CD4-positive, alpha-beta T cell treated with Interleukin-6 for 4 hours (primary cell): Measurements from ENCODE around the gene JADE2.

Experiments
- DNase-seq: peaks from one replicate; pipeline ENCODE4 v3.0.0-alpha.2; 2020; ENCODE audit warnings: mixed read lengths

JADE2 gene

DNA sequence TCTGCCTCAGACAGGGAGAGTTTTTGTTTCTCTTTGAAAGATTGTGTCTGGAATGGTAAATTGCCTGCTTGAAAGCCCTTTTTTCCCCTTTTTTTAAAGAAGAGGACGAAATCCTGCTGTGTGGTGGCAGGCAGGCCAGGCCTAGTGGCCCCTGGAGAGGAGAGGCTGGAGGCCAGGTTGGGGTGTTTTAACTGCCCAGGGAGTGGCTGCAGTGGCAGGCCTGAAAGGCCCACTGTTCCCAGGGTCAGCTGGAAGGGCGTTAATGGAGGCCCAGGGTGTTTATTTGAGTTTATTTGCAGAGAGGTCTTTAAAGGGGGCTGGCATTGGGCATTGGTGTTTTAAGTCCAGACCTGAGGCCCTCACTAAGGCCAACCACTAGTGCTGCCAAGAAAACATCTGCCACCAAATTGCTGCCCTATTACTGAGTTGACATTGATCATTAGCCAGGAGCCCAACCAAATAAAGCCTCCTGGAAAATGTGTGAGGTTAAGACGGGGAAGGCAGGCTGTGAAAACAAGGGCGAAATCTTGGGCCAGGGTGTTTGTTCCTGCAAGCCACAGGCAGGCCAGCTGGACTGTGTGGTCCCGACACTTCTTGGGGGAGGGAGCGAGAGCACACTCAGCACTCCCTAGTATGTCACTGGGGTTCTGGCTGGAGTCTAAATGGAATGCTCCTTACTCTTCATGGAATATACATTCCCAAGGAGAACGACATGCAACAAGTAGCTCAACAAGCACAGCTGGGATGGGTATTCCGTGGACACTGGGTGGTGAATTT, 5.0 kb downstream of the JADE2 start:
- DNase-seq: no peak

DNA sequence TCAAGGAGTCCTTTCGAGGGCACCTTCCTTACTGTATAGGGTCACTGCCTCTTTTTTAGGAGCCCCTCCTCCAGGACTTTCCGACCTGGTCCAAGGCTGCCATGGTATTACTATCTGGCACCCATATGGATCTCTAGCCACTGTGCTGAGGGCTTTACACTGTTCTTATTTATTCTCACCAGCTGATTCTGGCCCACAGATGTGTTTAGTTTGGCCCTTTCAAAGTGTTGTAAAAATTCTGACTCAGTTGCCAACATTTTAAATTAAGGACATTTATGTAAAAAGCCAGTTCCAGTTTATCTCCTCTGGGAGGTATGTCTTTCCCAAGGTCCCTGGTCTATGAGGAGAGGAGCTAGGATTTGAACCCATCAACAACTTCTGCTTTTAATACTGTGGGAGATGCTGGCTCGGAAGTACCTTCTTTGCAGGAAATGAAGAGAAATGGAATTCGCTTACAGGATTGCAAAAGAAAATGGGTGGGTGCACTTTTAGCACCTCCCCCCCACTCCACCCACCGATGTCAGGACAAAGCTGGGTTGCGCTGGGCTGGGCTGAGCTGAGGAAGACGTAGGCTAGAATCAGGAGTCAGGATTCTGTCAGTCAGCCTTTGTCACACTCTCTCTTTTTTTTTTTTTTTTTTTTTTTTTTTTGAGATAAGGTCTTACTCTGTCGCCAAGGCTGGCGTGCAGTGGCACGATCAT, 7.8 kb downstream of the JADE2 start:
- DNase-seq: no peak

DNA sequence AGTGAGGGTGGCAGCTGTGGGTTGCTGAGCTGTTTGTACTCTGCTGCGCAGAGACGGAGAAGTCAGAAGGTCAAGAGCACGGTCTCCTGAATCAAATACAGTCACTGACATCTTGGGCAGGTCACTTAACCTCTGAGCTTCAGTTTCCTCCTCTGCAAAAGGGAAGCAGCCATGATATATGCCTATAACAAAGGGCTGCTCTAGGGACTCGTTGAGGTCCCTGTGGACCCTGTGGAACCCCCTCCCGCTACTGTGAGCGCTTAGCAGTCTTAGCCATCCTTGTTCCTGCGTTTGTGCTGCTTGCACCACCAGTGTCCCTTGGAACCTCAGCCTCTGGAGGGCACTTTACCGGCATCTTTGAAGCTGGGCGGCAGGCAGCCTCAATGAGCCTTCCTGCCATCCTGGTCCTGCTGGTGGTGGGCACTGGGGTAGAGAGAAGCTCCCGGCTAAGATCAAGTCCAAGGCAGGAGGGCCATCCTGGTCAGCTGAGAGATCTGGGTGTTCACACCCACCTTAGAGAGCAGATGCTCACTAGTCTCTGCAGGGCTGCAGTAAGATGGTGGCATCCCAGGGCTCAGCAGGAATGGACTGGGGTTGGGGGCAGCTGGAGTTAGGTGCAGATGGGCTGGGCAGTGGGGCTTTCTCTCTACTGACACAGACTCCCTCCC, 8.7 kb downstream of the JADE2 start:
- DNase-seq: no peak

DNA sequence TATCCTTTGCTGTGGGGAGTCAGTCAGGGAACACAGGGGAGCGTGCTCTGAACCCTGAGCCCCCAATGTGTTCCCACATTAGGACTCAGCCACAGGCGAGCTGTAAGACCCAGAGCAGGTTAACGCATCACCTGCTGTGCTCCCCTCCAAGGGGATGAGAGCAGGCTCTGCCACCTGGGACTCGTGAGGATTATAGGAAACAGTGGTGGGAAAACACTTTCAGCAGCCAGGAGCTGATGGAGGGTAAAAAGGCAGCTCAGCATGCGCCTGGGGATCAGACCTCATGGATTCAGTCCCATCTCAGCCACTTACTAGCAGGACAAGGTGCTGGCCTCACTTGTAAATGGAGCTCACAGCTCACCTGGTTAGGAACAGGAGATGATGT, 9.2 kb downstream of the JADE2 start:
- no peak for DNase-seq

DNA sequence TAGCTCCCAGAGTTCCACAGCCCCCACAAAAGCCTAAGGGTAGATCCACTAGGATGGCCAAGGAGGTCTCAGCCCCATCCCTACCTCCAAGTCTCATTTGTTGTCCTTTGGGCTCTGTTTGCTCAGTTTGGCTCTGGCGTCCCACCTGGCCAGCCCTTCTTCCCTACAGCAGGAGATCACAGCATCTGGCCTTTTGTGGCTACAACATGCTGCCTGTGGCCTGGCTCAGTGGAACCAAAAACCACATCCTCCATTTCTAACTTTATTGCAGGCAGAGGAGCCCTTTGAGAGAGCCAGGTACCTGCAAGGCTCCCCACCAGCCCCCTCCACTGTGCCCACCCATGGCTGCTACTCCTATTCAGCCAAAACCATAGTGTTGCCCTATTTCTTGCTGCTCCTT, 11.4 kb downstream of the JADE2 start:
- DNase-seq: no peak

DNA sequence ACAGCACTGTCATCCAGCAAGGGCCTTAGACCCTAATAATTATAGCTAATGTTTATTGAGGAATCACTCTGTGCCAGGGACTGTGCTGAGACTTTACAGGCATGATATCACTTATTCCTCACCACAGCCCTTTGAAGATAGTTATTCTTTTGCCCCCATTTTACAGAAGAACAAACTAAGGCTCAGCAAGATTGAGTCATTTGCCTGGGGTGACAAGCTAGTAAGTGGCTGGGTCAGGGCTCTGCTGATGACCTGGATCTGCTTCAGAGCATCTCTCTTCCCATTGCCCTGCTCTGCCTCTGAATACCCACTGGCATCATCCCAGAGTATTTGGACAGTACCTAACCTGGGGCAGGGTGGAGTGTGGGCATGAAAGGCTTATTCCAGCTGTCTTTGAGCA, 11.8 kb downstream of the JADE2 start:
- no peak for DNase-seq

DNA sequence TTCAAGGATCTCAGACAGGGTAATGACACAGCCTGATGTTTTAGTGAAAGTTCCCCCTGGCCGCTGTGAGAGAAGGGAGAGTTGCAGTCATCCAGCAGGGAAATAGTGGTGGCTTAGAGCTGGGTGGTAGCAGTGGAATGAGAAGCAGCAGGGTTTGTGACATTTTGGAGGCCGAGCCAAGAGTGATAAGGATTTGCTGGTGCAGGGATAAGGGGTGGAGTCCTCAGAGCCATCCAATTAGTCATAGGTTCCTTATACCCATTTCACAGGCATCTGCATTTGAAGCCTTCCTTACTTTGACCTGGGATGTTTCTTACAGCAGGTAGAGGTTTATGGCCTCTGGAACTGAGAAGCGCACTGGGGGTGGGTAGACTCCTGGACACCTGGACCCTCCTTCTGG, 12.8 kb downstream of the JADE2 start:
- DNase-seq: no peak

DNA sequence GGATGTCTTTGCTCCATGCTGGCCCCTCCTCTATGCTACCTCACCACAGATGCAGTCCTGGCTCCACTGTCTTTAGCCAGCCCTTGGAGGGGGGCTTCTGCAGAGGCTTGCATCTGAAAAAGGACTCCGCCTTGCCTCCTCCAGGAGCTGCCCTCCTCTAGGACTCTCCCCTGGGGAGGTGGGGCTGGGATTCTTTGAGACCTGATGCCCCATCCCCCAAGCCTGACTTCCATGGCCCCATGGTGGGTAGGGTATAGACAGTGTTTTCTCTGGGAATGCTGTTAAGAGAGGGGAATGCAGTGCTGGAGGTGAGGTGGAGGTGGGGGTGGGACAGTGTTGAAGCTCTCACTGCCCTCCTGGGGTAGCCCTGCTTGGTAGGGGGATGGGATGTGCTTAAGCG, 14.3 kb downstream of the JADE2 start:
- no peak for DNase-seq

DNA sequence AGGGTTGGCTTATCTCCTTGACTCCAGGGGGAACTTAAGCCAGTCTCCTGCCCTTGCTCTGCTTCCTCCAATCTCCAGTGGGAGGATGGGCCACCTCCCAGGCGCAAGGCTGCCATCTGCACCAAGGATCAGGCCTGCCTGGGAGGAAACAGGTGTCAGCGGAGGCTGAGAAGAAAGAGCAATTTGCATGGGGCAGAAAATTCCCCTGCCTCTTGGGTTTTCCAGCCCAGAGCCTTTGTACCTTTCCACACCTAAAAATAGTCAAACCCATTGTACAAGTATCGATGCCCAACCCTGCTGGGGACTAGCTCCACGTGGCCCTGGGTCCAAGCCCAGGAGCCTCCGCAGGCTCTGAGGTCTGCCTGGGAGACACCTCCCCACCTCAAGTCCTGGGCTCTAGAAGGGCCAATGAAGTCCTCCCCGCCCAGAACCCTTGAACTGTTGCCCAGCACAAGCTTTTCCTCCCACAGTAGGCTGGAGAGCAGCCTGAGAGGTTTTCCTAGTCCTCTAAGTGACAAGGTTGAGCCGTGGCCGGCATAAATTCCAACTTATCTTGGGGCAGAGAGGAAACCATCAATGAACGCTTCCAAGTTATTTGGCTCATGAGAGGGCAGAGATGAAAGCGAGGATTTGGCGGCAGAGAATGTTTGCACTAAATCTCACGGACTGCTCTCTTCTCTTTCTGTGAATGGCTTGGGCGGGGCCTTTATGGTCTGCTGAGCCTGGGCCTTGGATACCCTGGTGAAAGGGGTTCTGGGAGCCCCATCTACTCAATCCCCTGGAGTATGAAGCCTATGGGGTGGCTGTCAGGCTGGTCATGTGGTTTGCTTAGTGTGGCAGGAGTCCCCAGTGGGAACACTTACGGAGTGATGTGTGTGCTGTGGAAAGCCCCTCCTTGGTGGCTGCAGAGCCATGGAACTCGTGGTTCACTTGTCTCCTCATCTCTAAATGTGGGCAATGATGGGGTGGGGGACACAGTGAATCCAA, 15.6 kb downstream of the JADE2 start:
- no peak for DNase-seq

DNA sequence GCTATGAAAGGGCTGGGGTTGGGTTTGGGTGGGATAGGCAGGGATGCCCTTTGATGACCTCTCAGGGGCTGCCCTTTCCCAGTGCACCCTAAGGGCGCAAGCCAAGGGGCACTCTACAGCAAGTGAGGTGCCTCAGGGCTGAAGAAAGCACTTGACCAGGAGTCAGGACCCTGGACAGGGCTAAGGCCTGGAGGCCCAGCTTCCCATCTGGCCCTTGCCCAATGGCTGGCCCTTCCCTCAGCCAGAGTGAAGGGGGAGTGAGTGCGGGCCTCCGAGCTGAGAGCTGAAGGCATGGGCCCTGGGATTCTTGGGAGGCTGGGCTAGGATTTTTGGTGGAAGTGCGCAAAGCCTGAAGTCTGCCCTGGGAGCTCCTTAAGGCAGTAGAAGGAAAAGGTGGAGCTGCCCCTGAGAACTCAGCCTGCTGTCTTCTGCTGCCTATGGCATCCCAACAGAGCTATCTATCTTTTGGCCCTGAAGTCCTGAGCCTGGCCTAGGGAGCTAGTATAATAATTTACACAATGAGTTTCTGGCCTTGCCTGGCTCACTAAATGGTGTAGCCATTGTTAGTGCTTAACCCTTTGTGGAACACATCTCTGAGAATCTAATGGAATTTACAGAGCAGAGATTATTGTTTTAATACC, 16.4 kb downstream of the JADE2 start:
- DNase-seq: peak; percentile 25

DNA sequence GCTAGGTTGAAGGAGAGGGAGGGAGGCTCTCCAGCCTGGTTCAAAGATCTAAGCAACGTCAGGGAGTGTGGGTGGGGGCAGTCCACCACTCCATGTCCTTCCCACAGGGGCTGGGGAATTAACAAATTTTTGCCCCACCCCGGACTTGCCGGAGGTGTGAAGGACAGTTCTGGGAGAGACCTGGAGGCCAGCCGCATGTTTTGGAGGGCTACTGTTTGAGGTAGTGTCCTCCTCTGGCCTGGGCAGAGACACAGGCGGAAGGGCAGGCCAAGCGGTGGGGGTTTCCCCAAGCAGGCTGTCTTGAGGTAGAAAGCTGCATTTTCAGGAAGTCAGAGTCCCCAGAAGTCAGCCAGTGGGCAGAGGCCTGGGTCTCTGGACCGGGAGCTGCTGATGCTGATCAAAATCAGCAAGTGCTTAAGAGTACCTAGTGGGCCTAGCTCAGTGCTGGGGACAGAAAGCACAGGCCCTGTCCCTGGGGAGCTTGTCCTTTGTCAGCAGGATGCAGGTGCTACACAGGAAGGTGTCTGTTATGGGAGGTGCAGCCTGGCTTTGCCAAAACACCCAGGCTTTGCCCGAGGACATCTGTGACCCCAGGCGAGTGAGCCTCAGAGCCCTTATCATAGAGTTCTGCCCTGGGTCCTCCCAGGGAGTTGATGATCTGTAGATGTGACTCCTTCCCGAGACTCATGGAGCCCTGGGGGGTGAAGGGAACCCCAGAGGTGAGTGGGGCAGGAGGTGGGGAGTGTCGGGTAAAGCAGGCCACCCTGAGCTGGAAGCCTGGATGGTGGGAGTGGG, 18.5 kb downstream of the JADE2 start:
- peak; percentile 30 for DNase-seq

DNA sequence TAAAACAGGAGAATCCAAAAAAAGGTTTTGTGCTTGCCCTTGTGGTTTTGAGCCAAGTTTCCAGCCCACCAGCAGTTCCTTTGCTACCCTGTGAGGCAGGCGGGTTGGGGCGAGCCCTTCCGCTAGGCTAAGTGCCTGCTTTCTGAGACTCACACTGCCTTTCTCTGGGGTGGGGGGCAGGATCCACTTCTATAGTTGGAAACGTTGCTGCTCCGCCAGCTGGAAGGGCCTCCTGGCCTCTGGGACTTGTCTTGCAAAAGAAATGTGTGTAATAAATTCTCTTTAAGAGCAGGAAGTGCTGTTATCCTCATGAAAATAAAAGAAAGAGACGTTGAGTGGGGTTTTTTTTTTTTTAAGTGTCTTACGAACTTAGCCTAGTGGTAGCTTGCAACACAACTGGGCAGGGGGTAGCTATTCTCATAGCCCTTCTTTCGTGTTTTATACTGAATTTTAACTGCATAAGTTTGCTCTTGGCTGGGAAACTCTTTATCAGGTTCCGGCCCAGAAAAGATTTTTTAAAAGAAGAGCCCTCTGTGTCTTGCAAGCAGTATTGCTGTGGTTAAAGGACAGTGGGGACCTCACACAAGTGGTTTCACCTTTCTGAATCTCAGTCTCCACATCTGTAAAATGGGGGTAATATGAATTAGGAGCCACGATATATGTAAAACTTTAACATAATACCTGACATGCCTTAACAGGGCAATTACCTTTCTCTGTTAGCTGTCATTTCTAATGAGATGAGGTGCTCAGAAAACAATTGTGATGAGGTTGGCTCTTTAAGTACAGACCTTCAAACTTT, 19.8 kb downstream of the JADE2 start:
- DNase-seq: peak; percentile 27

DNA sequence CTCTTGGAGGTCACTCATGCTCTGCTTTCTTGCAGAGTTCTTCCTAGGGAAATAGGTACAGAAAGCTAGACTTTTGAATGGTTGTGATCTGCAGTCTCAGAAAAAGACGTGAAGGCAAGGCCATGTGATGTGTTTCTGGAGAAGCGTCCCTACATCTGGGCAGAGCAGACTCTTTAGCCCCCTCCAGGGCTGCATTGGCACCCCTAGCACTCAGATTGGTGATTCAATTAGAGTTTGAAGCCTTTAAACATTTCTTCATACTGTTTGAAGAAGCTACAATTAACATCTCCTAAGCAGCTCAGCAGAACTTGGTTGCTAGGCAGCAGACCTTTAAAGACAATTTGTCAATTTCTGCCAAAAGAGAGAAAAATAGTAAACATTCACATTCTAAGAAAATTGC, 21.6 kb downstream of the JADE2 start:
- DNase-seq: no peak

DNA sequence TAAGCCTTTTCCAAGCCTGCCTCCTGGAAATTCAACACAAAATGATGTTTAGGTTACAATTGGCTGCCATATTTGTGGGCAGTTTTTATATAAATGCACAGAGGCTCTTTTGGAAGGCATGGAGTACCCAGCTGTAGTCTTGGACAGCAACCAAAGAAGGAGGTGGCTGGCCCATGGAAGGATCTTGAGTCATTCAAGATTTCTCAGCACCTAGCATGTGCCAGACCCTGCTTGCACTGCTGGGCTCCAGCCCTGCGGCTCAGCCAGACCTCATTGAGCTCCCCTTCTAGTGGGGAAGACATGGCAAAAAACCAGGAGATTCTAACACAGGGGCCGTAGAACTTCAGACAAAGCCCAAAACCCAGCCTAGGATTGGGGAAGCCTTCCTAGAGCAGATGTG, 22.1 kb downstream of the JADE2 start:
- no peak for DNase-seq

DNA sequence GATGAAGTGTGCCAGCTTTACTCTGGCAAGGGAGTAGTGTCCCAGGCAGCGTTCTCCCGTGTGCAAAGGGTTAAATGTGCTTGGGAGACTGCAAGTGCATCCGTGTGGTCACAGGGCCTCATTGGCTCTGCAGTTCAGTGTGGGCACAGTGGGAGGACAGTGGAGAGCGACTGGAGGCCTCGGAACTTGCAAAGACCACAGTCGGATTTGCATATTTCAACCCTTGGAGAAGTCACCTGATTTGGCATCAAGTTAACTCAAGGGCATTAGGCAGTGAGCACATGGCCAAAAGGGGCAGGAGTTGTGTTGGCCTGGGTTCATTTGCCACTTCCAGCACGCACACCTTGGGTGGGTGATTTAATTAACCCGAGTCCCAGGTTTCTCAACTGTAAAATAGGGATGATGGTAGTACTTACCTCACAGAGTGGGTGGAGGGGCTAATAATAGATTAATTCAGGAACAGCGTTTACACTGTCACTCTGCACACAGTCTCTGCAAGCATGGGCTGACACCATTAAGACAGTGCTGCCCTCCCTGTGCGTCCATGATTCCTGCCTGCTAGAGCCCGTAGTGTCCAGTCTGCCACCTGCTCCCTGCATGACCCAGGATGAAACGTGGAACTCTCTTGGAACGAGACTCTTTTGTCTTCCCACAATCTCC, 22.7 kb downstream of the JADE2 start:
- no peak for DNase-seq

DNA sequence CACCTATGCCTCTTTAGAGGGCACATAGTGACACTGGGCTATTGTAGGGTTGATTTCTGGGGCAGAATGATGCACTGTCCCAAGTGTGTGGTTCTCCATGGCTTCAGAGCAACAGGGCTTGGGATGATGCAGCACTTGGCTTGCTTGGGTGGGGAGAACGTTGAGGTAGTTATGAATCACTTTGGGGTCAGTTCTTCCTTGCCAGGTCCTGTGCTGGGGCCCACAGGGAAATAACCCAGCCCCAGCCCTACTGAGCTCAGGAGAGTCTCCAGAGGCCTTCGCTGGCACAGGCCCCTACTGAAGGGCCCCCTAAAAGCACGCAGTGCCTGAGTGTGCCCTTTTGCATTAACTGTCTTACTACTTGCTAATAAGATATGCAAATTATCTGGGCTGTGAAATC, 24.2 kb downstream of the JADE2 start:
- no peak for DNase-seq

DNA sequence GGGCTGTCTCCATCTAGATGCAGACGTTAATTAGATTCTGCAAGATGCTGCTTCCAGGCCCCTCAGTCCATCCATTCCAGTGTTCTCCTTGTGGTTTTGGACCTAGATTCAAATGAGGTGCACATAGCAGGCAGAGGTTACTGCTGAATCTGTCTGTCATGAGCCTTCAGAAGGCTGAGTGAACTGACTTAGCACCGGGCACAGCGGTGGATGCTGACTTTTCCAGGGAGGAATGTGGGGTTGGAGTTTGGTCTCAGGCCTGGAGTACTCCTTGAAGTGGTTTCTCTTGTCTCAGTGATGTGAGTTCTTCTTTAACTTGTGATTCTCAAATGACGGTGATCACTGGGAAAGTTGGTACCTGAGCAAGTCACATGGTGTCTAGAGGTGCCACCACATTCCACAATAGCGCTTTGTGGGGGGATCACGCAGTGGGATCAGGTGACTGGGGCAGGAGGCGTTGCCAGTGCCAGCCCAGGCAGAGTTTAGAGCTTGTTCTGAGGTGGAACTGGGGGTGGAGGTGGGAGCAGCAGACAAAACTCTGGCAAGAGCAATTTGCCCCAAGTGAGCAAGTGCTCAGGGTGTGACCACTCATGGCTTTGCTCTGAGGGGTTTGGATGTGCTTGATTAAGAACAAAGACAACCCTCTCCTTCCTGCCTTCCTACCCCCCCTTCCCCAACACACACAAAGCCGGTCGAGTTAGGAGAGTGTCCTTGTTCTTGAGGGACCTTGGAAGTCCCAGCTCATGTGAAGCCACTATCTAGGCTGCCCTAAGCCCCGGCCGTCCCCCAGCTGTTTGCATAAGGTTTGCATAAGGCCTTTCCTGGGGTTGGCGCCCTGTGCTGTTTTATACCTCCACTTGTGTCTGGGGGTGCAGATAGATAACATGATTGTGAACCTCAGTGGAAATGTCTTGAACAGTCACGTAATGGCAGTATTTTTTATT, 25.1 kb downstream of the JADE2 start:
- no peak for DNase-seq

DNA sequence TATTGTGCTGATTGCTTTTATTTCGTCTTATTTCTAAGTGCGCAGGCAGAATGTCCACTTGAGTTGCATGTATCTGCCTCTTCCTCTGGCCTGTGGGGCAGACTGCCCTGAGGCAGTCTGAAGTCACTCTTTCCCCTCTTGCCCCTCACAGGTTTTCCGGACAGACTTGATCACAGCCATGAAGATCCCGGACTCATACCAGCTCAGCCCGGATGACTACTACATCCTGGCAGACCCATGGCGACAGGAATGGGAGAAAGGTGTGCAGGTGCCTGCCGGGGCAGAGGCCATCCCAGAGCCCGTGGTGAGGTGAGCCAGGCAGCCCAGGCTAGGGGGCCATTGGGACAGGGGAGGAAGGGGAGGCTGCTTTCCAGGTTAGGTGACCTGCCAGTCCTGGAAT, 26.4 kb downstream of the JADE2 start:
- DNase-seq: no peak

DNA sequence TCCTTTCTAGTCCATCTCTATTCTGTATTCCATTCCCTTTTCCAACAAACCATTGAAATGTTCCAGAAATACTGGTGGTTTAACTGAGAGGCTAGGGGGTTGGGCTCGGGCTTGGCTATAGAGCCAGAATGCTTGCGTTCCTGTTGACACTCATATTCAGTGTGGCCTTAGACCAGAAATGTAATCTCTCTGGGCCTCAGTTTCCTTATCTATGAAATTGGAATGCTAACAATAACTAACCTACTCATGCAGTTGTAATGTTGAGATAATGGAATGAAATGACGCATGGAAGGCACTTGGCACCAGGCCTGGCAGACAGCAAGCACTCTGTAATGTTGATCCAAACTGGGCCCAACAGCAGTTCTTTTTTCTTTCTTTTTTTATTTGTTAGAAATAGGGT, 26.8 kb downstream of the JADE2 start:
- DNase-seq: no peak
